Prostate gland (tissue), 2 donors: ENCODE data around the gene MGAT5. TPM values are rescaled to one million over a fixed set of nuclear protein-coding genes. Genes with fewer than 3 reads are reported as not detected.

ENCODE experiments used
- DNase-seq: peaks from one replicate; pipeline ENCODE4 v3.0.0-alpha.2; 2019; ENCODE audit warnings: low spot score
- H3K27ac ChIP-seq, 2 donors: fragments of 200-600 bp; sonication (generic); 2 replicates each; pipeline ENCODE4 v1.5.1; 2017 to 2019
- H3K27me3 ChIP-seq: fragments of 200-600 bp; sonication (generic); replicated peaks from 2 replicates; pipeline ENCODE4 v1.5.1; 2019; ENCODE audit not compliant: insufficient read depth
- H3K36me3 ChIP-seq, 2 donors: fragments of 200-600 bp; sonication (generic); 1 replicate in 1 of 2; 2 replicates in 1 of 2; pipeline versions ENCODE4 v1.5.1 to v1.8.1; 2017 to 2019
- H3K4me1 ChIP-seq: fragments of 200-600 bp; sonication (generic); replicated peaks from 2 replicates; pipeline ENCODE4 v1.5.1; 2019
- H3K4me3 ChIP-seq, 2 donors: fragments of 200-600 bp; sonication (generic); 2 replicates each; pipeline ENCODE4 v1.5.1; 2017 to 2019
- H3K9me3 ChIP-seq: fragments of 200-600 bp; sonication (generic); 2 replicates; pipeline ENCODE4 v1.5.1; 2017
- POLR2A ChIP-seq: fragments of 450-650 bp; IDR thresholded peaks from one replicate; pipeline ENCODE4 v1.6.1; 2016; ENCODE audit warnings: antibody characterized with exemption, mild to moderate bottlenecking
- POLR2AphosphoS5 ChIP-seq: sonication (generic); formaldehyde crosslinking; IDR thresholded peaks from one replicate; pipeline ENCODE4 v1.6.1; 2017; ENCODE audit warnings: antibody characterized with exemption
- WGBS: methylation state at CpG from one replicate; pipeline ENCODE4 v1.1.5; 2018; 5-methylcytosine and 5-hydroxymethylcytosine counted together
- intact Hi-C: fragments of 100-400 bp; cut with DNase I; formaldehyde crosslinking; loops from one replicate; pipeline ENCODE4 v1.14.2; 2022
- total RNA-seq, 2 donors: library from RNA; depleted of rRNA; stranded (reverse); fragments of >200 nt; gene quantifications; one replicate each; pipeline ENCODE4 v1.1.0, GENCODE V29; 2016
- TF ChIP-seq, protein P1 (sequence below), 4 experiments: fragments of 200-600 bp in 2 of 4; fragments of 450-650 bp in 2 of 4; sonication (generic) in 2 of 4; IDR thresholded peaks; 1 replicate in 3 of 4; 2 replicates in 1 of 4; pipeline ENCODE4 v1.5.1; 2016 to 2019; ENCODE audit warnings: antibody characterized with exemption in 4 of 4, mild to moderate bottlenecking in 2 of 4, moderate library complexity in 2 of 4

Gene MGAT5
- total RNA-seq, 2 donors from 2014 or later: 20.1 to 83.2 TPM

DNA sequence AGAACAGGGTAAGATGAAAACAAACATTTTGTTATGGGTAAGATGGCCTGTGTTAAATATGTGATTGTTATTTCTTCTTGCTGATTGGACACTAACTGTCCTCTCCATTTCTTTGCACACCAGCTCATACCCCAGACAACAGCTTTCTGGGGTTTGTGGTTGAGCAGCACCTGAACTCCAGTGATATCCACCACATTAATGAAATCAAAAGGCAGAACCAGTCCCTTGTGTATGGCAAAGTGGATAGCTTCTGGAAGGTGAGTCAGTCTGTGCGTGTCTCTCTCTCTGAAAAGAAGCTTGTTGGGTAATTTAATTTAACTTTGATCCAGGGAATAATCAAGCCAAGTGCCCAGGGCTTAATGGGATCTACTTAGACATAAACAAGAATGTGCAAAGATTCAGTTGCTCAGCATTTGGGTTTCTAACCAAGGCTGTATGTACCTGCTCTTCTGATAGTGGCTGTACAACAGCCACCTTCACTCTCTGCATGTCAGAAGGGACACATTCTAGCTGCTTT, 108.3 kb downstream of the MGAT5 start:
- Histone ChIP-seq H3K27ac (no peak overlapping the region), H3K27me3 (no peaks in the 10 kb centered on the region), H3K36me3 (no peaks in the 10 kb centered on the region), H3K4me1 (no peaks in the 10 kb centered on the region), H3K9me3 (no peaks in the 10 kb centered on the region), H3K4me3 (no peak overlapping the region)
- WGBS: 75% methylated on average over 1 of the region's 1 CpG
- intact Hi-C loops: no loop called here
- TF ChIP-seq POLR2AphosphoS5 (no peak), POLR2A (no peak)
- TF ChIP-seq, protein P1, sequence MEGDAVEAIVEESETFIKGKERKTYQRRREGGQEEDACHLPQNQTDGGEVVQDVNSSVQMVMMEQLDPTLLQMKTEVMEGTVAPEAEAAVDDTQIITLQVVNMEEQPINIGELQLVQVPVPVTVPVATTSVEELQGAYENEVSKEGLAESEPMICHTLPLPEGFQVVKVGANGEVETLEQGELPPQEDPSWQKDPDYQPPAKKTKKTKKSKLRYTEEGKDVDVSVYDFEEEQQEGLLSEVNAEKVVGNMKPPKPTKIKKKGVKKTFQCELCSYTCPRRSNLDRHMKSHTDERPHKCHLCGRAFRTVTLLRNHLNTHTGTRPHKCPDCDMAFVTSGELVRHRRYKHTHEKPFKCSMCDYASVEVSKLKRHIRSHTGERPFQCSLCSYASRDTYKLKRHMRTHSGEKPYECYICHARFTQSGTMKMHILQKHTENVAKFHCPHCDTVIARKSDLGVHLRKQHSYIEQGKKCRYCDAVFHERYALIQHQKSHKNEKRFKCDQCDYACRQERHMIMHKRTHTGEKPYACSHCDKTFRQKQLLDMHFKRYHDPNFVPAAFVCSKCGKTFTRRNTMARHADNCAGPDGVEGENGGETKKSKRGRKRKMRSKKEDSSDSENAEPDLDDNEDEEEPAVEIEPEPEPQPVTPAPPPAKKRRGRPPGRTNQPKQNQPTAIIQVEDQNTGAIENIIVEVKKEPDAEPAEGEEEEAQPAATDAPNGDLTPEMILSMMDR (IDR thresholded peaks at IDR 0.05): no peak
- no peak for DNase-seq

DNA sequence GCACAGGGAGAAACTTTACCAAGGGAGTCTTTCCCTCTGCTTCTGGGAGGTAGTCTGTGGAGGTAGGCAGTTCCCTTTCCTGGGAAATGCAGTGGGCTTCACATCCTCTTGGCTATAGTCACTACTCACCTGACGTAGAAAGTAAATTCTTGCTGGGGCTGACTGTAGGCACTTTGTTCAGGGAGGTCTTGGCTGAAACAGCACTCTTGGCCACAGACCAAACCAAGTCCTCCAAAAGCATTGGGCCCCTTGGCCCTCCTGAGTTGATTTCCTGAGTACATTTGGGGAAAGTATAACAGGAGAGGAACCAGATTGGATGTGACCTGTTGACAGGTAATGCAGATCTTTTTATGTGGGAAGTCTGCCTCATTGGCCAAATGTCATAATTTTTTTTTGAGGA, 108.9 kb downstream of the MGAT5 start:
- no peaks in the 10 kb centered on the region for H3K27me3 ChIP-seq
- H3K4me1 ChIP-seq: no peaks in the 10 kb centered on the region
- no peak overlapping the region for H3K27ac ChIP-seq
- no peaks in the 10 kb centered on the region for H3K36me3 ChIP-seq
- 70% methylated on average over 1 of the region's 1 CpG for WGBS
- TF ChIP-seq POLR2AphosphoS5 (no peak), POLR2A (no peak)
- TF ChIP-seq, protein P1 (IDR thresholded peaks at IDR 0.05): no peak
- H3K4me3 ChIP-seq: no peak overlapping the region
- DNase-seq: no peak
- no peaks in the 10 kb centered on the region for H3K9me3 ChIP-seq
- intact Hi-C loops: no loop called here

DNA sequence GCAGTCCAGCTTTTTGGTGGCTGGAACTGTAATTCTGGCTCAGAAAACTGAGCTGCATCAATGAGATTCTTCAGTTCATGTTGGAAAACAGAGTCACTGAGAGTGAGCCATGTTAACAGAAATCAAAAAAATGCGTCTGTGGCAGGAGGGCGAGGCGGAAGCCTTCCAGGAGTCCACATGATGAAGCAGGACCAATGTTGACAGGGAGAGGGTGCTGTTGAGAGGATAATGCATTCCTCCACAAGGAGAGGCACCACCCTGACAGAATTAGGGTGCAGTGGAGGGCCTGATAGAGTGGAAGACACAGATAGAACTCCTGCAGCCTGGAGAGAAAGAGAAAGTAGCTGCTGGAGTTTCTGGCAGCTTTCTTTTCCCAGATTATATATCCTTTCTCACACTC, 111.5 kb downstream of the MGAT5 start:
- intact Hi-C loops: no loop called here
- Histone ChIP-seq H3K4me1 (no peaks in the 10 kb centered on the region), H3K36me3 (no peaks in the 10 kb centered on the region), H3K9me3 (no peaks in the 10 kb centered on the region), H3K27me3 (no peaks in the 10 kb centered on the region), H3K27ac (no peak overlapping the region), H3K4me3 (no peak overlapping the region)
- TF ChIP-seq, protein P1 (IDR thresholded peaks at IDR 0.05): no peak
- TF ChIP-seq POLR2AphosphoS5 (no peak), POLR2A (no peak)
- DNase-seq: no peak
- WGBS: 93% methylated on average over 3 of the region's 3 CpGs

DNA sequence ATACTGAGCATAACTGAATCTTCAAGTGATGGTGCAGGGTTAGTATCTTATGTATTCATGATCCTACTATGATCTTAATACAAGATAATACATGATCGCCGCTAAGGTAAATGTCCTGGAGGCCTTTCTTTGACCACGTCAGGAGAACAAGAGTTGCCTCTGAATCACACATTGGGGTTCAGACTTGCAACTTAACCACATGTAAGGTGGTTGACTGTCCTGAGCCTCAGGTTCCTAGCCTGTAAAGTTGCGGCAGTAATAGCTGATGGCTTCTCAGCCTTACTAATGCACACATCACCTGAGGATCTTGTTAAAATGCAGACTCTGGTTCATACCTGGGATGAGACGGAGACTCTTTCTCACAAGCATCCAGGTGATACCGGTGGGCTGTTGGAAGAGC, 112.5 kb downstream of the MGAT5 start:
- H3K4me3 ChIP-seq: no peak overlapping the region
- no peaks in the 10 kb centered on the region for H3K36me3 ChIP-seq
- H3K9me3 ChIP-seq: no peaks in the 10 kb centered on the region
- DNase-seq: no peak
- no peak overlapping the region for H3K27ac ChIP-seq
- 99% methylated on average over 6 of the region's 6 CpGs for WGBS
- intact Hi-C loops: no loop called here
- H3K27me3 ChIP-seq: no peaks in the 10 kb centered on the region
- TF ChIP-seq, protein P1 (IDR thresholded peaks at IDR 0.05): no peak
- TF ChIP-seq POLR2AphosphoS5 (no peak), POLR2A (no peak)
- no peaks in the 10 kb centered on the region for H3K4me1 ChIP-seq

DNA sequence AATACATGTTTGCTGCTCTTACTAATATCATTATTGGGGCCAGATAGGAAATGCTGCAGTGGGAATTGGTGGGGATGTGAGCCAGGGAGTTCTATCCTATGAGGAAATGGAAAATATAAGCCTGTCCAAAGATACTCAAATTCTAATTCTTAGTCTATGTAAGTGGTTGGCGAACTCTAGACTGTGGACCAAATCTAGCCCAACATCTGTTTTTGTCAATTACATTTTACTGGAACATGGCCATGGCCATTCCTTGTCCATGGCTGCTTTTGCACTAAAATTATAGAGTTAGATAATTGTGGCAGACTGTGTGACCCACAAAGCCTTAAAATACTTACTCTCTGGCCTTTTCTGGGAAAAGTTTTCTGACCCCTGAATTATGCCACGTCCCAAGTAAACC, 113.3 kb downstream of the MGAT5 start:
- WGBS: 80% methylated on average over 2 of the region's 2 CpGs
- no peak overlapping the region for H3K27ac ChIP-seq

More for the DNA sequence above, 113.3 kb downstream of the MGAT5 start:
- no peak for DNase-seq
- H3K4me1 ChIP-seq: no peaks in the 10 kb centered on the region
- no peak overlapping the region for H3K4me3 ChIP-seq
- no peaks in the 10 kb centered on the region for H3K9me3 ChIP-seq
- TF ChIP-seq POLR2AphosphoS5 (no peak), POLR2A (no peak)
- TF ChIP-seq, protein P1 (IDR thresholded peaks at IDR 0.05): no peak
- no peaks in the 10 kb centered on the region for H3K36me3 ChIP-seq
- no peaks in the 10 kb centered on the region for H3K27me3 ChIP-seq
- intact Hi-C loops: no loop called here
